Right ventricle myocardium superior (tissue), 1 donor: ENCODE measurements around the gene ZNF446. TPM values are rescaled to one million over a fixed set of nuclear protein-coding genes. Genes with fewer than 3 reads are reported as not detected.
"Not testable (repeated sequence)": the region's sequence is repeated elsewhere in the genome, so short reads cannot be mapped to it uniquely, and the experiment has no call there.

Experiments used
- ATAC-seq: fragments of 200-7000 bp; cut with Tn5 transposase; one replicate; pipeline ENCODE4 v1.9.1; 2020; ENCODE audit warnings: mild to moderate bottlenecking; ENCODE audit not compliant: poor library complexity
- DNase-seq: peaks from one replicate; pipeline ENCODE4 v3.0.0-alpha.2; 2020
- intact Hi-C: fragments of 100-400 bp; cut with DNase I; formaldehyde crosslinking; loops from one replicate; pipeline ENCODE4 v1.11.2; 2022
- total RNA-seq: library from RNA; stranded (reverse); fragmentation: NEBNext Ultra II Directional; extraction: Animal tissue kit (Norgen Biotek cat#: 25700); gene quantifications from one replicate; pipeline ENCODE4 v1.2.1, GENCODE V29; 2021
- donor health status: DM: no; HTN: yes; CAD: no; lungs with severe emphysema.

ZNF446 gene
- total RNA-seq, 1 donor from 2014 or later = 4.6 TPM

- no peak for ATAC-seq
- intact Hi-C loops = no loop called here
- no peak for DNase-seq
Measured at GRCh38 chr19:58492265-58492664, 16.1 kb downstream of the ZNF446 start.

DNA sequence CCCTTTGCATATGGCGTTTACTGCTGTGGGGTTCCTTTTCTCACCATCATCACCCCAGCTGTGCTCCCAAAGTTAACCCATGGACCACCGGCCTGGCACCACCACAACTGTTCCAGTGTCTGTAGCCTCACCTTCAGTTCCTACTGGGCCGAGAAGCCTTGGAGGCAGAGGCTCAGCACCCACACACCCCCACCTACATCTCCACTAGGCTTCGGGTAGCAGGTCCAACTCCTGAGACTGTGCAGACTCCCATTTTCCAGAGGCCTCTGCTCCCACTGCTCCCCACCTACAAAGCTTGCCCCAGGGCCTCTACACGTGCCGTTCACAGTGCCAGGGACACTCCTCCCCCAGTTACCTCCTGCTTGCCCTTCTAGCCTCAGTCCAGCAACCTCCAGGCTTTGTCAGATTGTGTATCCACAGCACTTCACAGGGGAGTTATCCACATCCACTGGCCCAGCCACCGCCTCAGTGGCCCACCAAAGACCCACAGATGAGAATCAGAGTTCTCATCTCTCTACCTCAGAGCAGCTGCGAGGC, 21.6 kb downstream of the ZNF446 start:
- intact Hi-C loops = no loop called here
- DNase-seq = no peak
- ATAC-seq = no peak

DNA sequence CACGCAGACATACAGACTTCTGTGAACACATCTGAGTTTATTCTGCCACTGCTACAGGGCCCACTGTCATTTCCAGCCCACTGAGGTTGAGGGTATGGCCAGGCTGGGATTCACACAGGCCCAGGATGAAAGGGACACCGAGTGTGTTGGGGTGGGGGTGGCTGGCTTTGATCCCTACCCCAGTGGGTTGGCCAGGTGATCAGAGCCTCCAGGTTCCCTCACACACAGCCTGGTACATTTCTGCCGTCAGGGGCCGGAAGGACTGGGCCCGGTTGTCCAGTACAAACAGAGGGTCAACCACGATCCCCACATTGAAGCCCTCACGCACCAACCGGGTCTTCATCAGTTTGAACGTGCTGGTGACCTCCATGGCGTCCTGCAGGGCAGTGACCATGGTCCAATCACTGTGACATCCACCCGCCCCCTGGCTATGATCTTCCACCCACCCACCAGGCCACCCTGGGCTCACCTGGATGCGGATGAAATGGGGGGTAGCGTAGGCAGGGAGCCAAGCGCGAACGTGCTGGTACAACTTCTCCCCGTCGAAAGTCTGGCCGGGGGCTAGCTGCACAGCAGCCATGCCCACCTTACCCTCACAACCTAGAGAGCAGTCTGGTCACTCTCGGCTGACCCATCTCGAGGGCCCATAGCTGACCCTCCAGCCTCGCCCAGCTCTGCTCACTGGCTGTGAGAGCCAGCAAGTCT, 22.3 kb downstream of the ZNF446 start:
- intact Hi-C loops = no loop called here
- DNase-seq (peak; percentile 58), ATAC-seq (peak; percentile 8)

DNA sequence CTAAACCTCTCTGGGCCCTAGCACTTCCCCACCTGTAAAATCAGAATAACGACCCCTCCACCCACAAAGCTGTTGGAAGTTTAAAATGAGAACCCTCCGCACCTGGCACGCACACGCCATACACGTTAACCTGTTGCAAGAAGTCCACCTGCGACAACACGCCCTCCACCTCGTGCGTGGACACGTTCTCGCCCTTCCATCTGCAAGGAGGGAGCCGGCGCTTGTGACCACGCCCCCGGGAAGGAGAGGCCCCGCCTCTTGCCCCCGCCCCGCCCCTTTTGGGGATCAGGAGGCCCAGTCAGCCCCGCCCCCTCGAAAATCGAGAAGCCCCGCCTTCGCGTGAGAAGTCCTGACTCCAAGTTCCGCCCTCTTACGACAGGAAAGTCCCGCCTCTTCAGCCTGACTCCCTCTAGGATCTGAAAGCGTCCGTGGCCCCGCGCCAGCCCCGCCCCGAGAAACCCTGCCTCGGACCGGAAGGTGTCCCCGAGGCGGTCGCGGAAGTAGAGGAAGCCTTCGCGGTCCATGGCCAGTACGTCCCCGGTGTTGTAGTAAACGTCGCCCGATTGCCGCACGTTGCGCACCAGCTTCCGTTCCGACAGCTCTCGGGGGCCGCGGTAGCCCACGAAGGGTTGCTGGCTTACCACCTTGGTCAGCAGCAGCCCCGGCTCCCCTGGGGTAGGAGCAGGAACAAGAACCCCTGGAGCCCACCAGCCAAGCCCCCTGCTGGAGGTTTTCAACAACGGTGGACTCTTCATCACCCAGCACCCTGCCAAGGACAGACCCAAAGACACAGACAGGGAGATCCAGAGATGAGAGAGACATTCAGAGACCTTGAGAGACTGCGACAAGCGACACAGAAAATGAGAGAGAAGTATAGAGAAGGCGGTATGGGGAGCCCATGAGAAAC, 23.1 kb downstream of the ZNF446 start:
- ATAC-seq = peak; percentile 98
- intact Hi-C loops = no loop called here

GRCh38 chr19:58500242-58500641, 24.1 kb downstream of the ZNF446 start:
- ATAC-seq (no peak), DNase-seq (no peak)
- intact Hi-C loops = no loop called here

More for the DNA sequence above, 23.1 kb downstream of the ZNF446 start:
- peak; percentile 100 for DNase-seq

- DNase-seq, ATAC-seq, intact Hi-C loops: not testable (repeated sequence)
Measured at GRCh38 chr19:58507602-58508223, 31.6 kb downstream of the ZNF446 start.

DNA sequence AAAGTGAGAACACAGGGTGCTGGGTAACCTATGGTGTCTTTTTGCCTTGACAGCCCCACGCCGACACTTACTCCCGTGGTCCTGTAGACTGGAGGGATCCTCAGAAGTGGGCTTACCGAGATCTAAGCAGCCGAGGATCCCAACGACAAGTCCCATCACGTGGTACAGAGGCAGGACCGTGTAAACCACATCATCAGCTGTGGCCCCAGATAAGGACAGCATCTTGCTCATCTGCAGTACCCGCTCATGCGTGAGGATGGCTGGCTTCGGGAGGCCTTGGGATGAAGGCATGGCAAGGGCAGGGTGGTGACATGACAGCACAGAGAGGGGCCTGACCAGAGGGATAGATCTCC, 33.6 kb downstream of the ZNF446 start:
- intact Hi-C loops = no loop called here
- DNase-seq (no peak), ATAC-seq (no peak)

DNA sequence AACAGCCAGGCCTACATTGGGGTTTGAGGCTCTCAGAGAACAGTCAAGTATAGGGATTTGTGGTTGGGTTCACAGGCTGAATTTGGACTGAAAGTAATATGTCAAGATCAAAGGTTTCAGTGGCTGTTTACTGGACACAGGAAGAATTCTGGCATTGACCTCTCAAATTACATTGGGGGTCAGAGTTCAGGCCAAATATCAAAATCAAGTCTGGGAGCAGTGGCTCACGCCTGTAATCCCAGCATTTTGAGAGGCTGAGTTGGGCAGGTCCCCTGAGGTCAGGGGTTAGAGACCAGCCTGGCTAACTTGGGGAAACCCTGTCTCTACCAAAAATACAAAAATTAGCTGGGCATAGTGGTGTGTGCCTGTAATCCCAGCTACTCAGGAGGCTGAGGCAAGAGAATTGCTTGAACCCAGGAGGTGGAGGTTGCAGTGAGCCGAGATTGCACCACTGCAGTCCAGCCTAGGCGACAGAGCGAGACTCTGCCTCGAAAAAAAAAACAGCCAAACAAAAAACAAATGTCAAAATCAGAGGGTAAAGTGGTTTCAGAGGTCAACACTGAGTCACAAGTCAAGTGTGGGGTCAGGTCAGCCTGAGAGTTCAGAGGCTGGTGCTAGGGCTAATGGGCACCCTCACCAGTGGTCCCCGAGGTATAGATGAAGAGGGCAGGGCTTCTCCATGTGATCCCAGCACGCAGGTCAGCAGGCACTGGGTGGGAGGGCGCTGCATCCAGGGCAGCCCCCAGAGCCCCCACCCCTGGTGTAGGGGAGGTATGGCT, 34.1 kb downstream of the ZNF446 start:
- DNase-seq (no peak), ATAC-seq (no peak)
- intact Hi-C loops = no loop called here

GRCh38 chr19:58511353-58512208, 35.4 kb downstream of the ZNF446 start, which contains the start of gene SLC27A5:
Gene SLC27A5 (minus strand): TSS chr19:58511992. CDS start chr19:58511955, 37 bp downstream.
- intact Hi-C loops = no loop called here
- no peak for ATAC-seq
- no peak for DNase-seq

DNA sequence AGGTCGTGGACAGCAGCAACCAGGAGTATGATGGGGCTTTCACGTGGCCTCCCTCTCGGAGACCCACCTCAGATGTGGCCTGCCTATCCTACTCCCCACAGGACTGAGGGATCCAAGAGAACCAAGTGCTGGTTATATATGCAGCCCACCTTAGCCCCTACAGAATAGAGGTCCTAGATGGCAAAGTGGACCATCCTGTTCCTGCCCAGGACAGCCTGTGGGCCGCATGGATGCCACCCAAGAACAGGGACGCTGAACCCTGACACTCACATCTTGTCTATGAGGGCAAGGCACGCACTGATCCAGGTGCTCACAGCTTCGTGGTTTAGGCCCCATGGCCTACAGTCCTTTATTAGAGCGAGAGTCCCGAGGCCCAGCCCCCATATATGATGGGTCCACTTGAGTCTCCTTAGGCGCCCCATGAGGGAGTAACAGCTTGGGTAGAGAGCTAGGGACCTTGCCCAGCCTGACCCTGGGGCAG, 37.1 kb downstream of the ZNF446 start:
- ATAC-seq (no peak), DNase-seq (no peak)
- intact Hi-C loops = no loop called here

DNA sequence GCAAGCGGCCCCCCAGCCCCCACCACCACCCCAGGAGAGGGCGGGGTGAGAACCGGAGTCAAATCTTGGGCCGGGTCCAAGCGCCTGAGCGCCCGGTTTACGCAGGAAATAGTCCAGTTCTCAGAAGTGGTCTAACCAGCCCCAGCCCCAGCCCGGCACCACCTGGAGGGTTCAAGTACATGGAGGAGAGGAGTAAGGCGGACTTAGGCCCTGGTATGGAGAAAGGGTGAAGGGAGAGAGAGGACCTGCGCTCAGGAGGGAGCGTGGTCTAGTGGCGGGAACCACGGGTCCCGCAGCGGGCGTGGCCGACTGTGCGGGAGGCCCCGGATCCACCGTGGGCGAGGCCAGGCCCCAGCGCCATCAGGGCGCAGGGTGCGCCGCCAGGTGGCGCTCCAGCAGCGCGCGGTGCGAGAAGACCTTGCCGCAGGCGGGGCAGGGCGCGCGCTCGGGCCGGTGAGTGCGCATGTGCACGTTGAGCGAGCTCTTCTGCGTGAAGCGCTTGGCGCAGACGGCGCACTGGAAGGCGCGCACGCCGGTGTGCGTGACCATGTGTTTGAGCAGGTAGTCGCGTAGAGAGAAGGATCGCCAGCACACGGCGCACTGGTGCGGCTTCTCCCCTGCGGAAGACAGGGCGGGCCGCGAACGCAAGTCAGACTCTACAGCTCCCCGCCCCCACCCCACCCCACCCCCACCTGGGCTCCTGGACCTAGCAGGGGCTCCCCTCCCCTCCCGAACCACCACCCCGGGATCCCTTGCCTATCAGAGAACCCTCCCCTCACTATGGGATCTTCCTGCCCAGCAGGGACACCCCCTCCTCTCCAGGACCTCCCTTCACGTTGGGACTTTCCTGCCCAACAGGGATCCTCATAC, 37.8 kb downstream of the ZNF446 start:
- intact Hi-C loops = no loop called here
- DNase-seq (peak; percentile 95), ATAC-seq (peak; percentile 95)

DNA sequence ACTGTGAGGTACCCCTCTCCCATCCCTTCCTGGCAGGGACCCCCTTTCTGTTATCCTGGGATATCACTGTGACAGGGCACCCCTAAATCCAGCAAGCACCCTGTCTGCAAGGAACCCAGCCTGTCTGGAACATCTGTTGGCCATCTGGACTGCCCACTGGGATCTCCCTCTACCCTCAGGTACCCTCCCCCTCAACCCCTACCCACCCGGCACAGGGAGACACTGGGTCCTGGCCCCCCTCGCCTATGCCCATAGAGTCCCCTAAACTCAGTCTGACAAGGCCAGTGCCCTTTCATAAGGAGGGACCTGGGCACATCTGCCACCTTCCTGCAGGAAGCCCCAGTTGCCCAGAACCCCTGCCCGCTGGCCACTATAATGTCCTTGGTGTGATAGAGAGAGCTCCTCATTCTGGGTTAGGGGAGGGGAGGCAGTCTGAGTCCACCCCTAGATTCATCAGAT, 38.4 kb downstream of the ZNF446 start:
- intact Hi-C loops = no loop called here
- no peak for DNase-seq
- no peak for ATAC-seq

GRCh38 chr19:58515259-58515658, 39.1 kb downstream of the ZNF446 start:
- DNase-seq = no peak
- no peak for ATAC-seq
- intact Hi-C loops = no loop called here

GRCh38 chr19:58516246-58516836, 40.2 kb downstream of the ZNF446 start:
- intact Hi-C loops = no loop called here
- ATAC-seq (no peak), DNase-seq (no peak)

DNA sequence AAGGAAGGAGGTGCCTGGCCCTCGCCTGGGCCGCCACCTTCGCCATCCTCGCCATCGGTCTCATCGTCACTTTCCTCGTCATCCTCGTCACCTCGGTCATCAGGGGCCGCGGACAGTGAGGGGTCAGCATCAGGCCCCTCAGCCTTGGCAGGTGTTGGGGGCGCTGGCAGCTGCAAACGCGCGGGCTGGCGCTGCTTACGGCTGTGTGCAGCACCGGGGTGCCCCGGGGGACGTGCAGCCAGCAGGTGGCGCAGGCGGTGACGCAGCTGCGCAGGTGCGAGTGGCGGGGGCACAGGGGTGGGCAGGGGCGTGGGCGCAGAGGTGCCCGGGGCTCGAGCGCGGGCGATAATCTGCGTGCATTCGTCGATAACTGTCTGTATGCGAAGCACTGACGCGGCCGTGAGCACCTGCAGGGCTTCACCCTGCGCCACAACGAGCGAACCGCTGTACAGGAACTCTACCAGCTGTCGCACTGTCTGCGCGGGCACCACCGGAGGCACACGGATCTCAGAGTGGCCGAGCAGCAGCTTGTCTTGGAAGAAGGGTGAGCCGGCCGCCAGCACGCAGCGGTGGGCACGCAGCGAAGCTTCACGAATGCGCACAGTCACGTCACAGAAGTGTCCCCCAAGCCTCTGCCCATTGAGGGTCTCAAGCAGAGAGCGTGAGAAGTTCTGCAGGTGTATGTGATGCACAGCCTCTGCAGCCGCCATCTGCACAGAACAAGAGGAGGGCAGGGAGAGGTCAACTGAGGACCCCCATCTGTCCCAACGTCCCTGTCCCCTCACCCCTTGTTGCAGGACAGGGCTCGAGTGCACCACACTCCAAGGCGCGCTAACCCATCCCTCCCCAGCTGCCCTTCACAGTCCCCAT, 41.0 kb downstream of the ZNF446 start:
- ATAC-seq (no peak), DNase-seq (no peak)
- intact Hi-C loops = no loop called here
